ENCODE results near the gene PCK2.
A peak's percentile ranks its signal among the peaks of the same experiment; 100 is the strongest.

The PCK2 gene

GRCh38 chr14:24072881-24073877, 20.9 kb upstream of the PCK2 start:
- Histone ChIP-seq H3K27me3 (ENCODE audit: insufficient read depth, low read depth, severe bottlenecking) (no peaks in the 10 kb centered on the region), H3K27ac (peak overlapping the region; percentile 35), H3K4me3 (ENCODE audit: low read depth, low read length) (no peak overlapping the region), H3K36me3 (no peaks in the 10 kb centered on the region), H3K9me3 (ENCODE audit: severe bottlenecking) (no peaks in the 10 kb centered on the region)
- peak; percentile 20; the same call in 1 of the 2 replicates for TF ChIP-seq CTCF (IDR thresholded peaks at IDR 0.05; ENCODE audit: low read depth, low read length)
- DNase-seq, result peak; percentile 71

GRCh38 chr14:24074625-24075484, 19.3 kb upstream of the PCK2 start:
- Histone ChIP-seq H3K27me3 (ENCODE audit: insufficient read depth, low read depth, severe bottlenecking) (no peaks in the 10 kb centered on the region), H3K9me3 (ENCODE audit: severe bottlenecking) (no peaks in the 10 kb centered on the region), H3K36me3 (no peaks in the 10 kb centered on the region), H3K4me3 (ENCODE audit: low read depth, low read length) (no peak overlapping the region), H3K27ac (peak overlapping the region; percentile 24; the same call in 1 of the 2 replicates)
- DNase-seq, result peak; percentile 56
- TF ChIP-seq CTCF (IDR thresholded peaks at IDR 0.05; ENCODE audit: low read depth, low read length), result no peak

GRCh38 chr14:24075485-24076301, 18.4 kb upstream of the PCK2 start:
- Histone ChIP-seq H3K4me3 (ENCODE audit: low read depth, low read length) (no peak overlapping the region), H3K9me3 (ENCODE audit: severe bottlenecking) (no peaks in the 10 kb centered on the region), H3K27ac (no peak overlapping the region), H3K36me3 (no peaks in the 10 kb centered on the region), H3K27me3 (ENCODE audit: insufficient read depth, low read depth, severe bottlenecking) (no peaks in the 10 kb centered on the region)
- DNase-seq, result no peak
- no peak for TF ChIP-seq CTCF (IDR thresholded peaks at IDR 0.05; ENCODE audit: low read depth, low read length)

- TF ChIP-seq CTCF (IDR thresholded peaks at IDR 0.05; ENCODE audit: low read depth, low read length), result no peak
- Histone ChIP-seq H3K36me3 (no peaks in the 10 kb centered on the region), H3K9me3 (ENCODE audit: severe bottlenecking) (no peaks in the 10 kb centered on the region), H3K27ac (no peak overlapping the region), H3K27me3 (ENCODE audit: insufficient read depth, low read depth, severe bottlenecking) (no peaks in the 10 kb centered on the region), H3K4me3 (ENCODE audit: low read depth, low read length) (no peak overlapping the region)
- DNase-seq, result no peak
Measured at GRCh38 chr14:24076302-24076601, 17.9 kb upstream of the PCK2 start.

GRCh38 chr14:24077086-24077485, 17.0 kb upstream of the PCK2 start:
- no peak overlapping the region for H3K27ac ChIP-seq
- no peak for TF ChIP-seq CTCF (IDR thresholded peaks at IDR 0.05; ENCODE audit: low read depth, low read length)
- H3K36me3 ChIP-seq, result no peaks in the 10 kb centered on the region
- DNase-seq, result no peak
- H3K27me3 ChIP-seq (ENCODE audit: insufficient read depth, low read depth, severe bottlenecking), result no peaks in the 10 kb centered on the region
- H3K4me3 ChIP-seq (ENCODE audit: low read depth, low read length), result no peak overlapping the region
- no peaks in the 10 kb centered on the region for H3K9me3 ChIP-seq (ENCODE audit: severe bottlenecking)

All from WERI-Rb-1 (cell line).